Activated gamma-delta T cell treated with anti-CD3 and anti-CD28 coated beads, Interleukin-2, amount 50 U/mL, for 16 hours (primary cell): ENCODE measurements around the gene VPS8.

ENCODE experiments used
- DNase-seq: peaks from one replicate; pipeline ENCODE4 v3.0.0-alpha.2; 2020; ENCODE audit warnings: low read depth

The VPS8 gene

DNA sequence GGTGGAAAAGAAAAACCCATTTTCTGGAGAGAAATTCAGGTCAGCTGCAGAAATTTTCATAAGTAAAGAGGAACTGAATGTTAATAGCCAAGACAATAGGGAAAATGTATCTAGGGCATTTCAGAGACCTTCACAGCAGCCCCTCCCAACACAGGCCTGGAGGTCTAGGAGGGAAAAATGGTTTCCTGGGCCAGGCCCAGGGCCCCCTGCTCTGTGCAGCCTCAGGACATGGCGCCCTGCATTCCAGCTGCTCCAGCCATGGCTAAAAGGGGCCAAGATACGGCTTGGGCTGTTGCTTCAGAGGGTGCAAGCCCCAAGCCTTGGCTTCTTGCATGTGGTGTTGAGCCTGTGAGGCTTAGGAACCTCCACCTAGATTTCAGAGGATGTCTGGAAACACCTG lies 248.7 kb downstream of the VPS8 start:
- DNase-seq: no peak

DNA sequence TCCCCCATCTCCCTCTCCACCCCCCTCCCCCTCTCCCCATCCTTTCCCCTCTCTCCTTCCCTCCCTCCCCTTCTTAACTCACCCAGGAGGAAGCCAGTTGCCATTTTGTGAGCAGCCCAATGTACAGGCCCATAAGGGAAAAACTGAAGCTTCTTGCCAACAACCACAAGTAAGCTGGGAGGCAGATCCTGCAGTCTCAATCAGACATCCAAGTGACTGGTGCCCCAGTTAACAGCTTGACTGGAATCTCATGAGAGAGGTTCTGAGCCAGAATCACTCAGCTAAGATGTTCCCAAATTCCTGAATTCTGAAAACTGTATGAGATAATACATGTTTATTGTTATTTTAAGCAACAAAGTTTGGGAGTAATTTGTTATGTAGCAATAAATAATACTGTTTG lies 250.2 kb downstream of the VPS8 start:
- no peak for DNase-seq

DNA sequence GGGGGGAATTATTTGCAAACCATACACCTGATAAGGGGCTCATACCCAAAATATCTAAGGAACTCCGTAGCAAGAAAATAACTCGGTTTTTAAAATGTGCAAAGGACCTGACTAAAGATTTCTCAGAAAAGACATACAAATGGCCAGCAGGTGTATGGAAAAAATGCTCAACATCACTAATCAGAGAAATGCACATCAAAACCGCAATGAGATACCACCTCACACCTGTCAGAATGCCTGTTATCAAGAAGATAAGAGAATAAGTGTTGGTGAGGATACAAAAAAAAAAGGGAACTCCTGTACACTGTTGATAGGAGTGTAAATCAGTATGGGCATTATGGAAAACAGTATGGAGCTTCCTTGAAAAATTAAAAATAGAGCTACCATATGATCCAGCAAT lies 251.5 kb downstream of the VPS8 start:
- no peak for DNase-seq

DNA sequence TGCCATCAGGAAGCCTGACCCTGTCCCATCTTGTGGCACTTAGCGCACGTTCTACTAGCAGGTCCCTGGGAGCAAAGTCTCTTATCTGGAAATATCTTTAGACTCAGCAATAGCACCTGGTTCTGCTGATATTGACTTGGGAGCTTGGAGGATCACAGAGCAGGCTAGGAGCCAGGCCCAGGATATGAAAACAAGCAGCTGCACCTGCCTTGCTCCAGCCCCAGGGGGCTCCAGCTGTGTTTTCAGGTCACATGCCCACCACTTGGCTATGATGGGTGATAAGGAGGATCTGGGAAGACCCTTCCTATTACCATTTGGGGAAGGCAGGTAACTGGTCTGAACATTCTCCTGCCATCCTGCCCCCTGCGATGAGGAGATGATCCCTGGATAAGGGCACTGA lies 253.1 kb downstream of the VPS8 start:
- DNase-seq: no peak

DNA sequence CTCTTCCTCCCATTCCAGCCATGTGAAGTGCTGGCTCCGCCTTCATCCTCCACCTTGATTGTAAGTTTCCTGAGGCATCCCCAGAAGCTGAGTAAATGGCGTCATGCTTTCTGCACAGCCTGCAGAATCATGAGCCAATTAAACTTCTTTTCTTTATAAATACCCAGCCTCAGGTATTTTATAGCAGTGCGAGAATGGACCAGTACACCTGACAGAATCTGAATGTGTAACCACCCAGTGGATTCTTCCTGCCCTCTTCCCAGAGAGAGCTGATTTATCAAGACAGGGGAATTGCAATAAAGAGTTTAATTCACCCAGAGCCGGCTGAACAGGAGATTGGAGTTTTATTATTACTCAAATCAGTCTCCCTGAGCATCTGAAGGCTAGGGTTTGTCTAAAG lies 254.3 kb downstream of the VPS8 start:
- DNase-seq: no peak

DNA sequence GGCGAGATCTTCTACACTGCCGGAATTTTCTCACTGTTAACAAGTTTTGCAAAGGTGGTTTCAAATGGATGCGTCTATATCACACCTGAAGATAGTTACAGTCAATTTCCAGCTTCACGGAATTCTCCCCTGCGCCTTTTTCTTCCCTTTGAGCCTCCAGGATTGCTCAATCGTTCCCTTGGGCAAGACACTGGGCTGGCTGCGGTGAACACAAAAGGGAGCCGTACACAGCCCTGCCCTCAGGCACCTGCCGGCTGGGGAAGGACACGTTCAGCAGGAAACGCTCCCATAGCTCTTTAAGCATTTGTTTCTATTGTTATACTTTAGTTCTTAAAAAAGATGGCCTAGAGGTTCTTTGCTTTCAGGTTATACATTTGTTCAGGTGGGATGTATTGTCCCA lies 255.2 kb downstream of the VPS8 start:
- no peak for DNase-seq

DNA sequence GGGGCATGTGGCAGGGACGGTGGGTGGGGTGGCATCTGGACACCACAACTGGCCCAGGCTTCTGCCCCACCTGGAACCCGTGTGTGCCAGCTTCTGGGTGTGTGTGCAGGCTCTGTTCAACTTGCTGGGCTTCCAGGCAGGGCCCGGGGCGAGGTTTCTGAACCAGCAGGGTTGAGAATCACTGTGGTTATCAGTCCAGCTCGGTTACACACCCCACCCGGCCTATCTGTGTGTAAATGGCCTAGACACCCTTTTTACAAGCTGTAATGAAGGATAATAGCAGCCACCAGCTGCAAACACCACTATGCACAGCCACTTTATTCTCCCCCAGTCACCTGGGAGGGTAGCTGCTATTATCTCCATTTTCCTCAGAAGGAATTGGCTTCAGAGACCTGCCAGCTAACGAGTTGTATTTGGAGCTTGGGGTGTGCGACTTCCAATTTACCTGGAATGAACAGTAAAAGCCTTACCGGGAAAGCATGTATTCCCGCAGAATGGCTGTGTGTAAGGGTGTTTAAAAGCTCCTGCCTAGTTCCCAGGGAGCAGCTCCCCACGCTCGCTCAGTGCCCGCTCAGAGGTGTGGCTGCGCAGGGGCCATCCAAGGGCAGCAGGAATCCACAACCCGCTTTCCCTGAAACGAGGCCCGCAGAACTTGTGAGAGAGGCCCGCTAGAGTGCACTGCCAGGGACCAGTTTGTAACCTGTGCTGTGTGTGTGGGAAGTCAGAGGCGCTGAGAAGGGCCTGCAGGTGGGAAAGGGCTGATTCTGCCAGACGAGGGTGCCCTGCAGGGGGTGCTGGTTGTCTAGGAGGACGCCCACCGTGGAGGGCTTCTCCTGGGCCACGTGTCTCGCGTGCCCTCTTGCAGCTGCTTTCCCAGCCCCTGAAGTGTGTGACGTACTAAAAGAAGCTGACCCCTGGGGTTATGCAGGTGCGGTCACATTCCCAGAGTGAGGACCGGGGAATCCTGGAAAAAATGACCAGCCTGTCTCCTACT lies 257.4 kb downstream of the VPS8 start:
- no peak for DNase-seq

DNA sequence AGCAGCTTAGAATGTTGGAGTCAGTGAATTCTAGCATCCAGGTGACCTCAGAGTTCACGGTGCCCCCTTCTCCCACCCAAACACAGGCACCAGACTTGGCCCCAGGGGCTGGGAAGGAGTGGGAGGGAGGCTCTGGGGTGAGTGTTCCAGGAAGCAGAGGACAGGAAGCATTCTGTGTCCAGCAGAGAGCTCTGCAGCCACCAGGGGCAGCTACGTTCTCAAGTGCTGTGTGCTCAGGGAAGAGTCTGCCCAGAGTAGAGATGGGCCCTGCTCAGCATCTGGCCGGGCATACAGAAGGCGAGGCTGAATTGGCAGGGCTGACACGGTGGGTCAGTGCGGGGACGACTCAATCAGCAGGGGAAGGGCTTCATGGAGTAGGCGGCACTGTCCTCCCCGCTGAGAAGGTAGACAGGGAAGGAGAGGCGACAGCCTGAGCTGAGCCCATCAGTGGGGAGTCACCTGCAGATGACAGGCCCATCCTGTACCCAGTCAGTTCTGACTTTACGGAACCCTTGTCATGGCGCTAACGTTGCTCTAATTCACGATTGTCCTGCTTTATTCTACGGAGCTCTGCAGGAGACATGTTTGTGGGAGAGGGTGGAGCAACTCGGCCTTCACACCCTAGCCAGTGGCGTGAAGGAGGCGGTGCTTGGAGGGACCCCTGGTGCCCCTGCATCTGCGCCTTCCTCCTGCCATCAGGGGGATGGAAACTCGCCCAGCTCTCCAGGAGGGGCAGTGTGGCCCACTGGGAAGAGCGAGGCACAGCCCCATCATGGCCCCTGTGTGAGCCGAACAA lies 258.7 kb downstream of the VPS8 start:
- DNase-seq: no peak

DNA sequence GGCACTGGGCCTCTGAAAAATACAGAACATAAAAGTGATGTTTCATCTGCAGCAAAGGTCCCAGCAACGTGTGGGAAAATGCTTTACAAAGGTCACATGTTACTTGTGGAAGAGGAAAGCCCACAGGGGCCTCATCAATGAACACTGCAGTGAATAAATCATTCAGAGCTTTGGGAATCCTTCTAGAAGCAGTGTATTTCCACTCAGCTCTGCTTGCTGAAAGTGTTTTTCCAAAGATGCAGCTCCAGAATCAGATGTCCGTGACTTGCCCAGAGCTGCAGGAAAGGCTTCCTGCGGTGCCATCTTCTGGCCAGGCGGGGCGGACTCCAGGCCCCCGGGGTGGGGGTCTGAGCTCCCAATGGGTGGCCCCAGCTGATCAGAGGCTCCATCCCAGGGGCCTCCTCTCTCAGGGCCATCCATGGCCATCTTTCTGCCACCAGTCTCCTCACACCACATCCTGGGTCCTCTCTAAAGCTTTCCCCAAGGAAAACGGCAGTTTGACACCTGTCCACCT lies 259.4 kb downstream of the VPS8 start:
- no peak for DNase-seq

DNA sequence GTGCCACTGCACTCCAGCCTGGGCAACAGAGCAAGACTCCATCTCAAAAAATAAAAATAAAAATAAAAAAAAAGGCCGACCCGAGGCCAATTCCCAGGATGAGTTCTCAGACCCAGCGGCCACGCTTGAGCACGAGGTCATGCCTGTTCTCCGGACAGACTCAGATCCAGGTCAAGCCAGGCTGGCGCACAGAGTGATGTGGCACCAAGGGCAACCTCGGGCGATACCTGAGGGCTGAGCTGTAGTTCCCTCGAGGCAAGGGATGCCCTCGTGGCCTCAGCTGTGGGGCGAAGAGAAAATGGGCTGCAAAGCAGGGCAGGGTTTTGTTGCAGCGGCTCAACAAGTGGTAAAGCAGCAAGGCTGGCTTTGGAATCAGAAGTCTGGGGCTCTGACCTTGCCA lies 263.6 kb downstream of the VPS8 start:
- no peak for DNase-seq

DNA sequence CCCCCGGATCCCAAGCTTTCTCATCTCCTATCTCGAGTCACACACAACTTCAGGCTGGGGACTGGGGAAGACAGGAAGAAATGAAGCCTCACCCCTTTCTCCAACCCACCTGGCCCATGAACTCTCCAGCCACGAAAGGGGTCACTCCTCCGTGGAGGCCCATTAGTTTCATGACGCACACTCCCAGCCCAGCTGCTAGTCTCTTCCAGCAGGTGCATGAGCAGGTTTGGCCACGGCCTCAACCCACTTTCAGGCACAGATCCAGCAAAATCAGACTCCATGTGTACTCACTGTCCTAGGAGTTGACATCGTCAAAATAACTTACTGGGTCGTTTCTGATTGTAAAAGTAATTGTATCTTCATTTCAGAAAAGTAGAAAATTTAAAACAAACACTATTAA lies 264.3 kb downstream of the VPS8 start:
- DNase-seq: no peak

DNA sequence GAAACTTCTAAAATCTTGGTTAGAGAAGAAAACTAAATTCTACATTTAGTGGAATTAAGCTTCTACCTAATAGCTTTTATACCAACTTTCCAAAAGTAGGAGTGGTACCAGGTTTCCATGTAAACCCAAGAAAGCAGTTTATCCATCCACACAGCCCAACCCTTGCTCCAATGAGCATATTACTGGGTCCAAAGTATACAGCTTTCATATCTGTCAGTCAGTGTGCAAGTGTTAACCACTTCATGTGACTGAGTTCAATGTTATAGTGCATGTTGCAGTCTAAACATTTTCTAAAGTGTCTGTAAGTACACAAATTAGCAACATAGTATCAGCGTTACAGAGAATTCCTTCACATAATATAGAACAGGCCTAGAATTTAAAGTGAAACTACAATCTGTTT lies 267.7 kb downstream of the VPS8 start:
- no peak for DNase-seq

DNA sequence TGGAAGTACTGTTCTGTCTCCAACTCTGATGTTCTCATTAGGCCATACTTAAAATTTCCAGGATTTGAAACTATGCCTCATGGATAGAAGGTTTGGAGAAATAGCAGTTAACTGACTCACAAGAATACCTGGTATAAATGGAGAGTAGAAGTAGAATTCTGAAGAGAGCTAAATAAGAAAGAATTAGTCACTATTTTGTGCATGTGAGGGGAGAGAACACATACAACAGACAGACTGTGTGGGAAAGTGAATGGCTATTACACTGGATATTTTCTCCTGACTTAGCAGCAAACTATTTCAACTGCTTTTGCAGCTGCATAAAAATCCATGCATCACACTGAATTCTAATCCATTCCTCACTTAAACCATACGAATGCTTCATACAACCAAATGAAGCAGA lies 269.6 kb downstream of the VPS8 start:
- DNase-seq: no peak

DNA sequence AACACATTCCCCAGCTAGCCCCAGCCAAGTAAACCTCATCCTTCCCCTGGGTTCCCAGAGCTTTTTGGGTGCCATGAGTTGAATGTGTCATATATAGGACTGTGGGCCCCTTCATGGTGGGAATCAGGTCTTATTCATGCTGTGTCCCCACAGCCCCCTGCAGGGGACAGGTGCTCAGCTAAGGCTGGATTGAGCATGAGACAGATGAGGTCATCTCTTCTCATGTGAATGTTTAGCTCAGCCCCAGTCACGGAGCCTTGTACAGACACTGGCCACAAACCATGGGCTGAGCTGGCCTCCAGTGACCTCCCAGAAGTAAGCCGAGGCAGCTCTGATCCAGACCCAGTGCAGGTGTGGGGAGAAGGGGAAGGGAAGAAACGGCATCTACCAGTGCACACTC lies 270.2 kb downstream of the VPS8 start:
- no peak for DNase-seq

DNA sequence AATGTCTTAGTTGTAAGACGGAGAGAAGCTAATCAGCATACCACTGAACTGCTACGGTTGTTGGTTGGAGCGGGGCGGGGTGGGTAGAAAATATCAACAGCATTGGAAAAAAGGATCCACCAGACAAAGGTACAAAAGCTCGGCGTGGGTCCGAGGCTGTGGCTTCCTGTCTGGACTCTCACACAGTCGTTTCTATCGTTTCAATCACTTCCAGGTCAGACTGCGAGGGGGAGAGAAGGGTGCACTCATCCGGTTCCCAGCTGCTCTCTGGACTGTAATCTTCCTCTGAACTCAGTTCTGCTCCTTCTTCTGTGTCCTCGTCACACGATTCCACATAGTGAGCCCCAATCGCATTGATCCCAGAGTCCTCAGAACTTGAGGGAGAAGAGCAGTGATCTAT lies 270.9 kb downstream of the VPS8 start:
- no peak for DNase-seq

DNA sequence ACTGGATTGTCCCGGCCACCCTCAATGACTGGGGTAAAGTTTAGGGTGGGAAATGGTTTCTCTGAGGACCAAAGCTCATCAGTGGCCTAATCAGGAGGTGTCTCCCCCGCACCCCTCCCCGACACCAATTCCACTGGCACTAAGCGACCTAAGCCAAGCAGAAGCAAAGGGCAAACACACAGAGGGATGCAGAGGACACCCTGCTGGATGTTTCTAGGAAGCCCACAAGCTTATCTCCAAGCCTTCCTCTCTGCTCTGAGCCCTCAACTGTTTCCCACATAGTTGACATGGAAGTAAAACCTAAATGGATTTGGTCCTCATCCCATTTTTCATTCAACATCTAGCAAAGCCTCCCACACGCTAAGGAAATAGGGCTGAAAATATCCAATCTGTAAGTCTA lies 272.4 kb downstream of the VPS8 start:
- no peak for DNase-seq

DNA sequence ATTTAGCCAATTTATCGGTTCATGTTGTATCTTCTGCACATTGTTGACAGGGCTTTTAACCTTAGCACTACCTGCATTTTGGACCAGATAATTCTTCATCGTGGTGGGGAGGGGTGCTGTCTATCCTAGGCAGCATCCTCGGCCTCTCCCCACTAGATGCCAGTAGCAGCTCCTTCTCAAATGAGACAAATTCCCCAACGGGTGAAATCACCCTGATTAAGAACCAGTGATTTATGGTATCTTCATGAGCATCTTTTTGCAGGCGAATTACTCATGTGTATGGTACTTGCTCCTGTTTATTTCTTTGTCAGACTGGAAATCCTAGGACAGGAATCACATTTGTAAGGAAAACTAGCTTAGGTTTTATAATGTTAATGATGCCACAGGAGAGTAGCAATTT lies 272.9 kb downstream of the VPS8 start:
- no peak for DNase-seq

DNA sequence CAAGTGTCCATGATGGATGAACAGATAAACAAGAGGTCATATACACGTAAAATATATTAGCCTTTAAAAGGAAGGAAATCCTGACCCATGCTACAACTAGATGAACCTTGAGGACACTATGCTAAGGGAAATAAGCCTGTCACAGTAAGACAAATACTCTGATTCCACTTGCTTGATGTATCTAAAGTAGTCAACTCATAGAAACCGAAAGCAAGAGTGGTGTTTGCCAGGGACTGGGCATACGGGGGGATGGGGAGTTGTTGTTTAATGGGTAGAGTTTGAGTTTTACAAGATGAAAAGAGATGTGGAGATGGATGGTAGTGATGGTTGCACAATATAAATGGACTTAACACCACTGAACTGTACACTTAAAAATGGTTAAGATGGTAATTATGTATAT lies 275.5 kb downstream of the VPS8 start:
- DNase-seq: no peak

DNA sequence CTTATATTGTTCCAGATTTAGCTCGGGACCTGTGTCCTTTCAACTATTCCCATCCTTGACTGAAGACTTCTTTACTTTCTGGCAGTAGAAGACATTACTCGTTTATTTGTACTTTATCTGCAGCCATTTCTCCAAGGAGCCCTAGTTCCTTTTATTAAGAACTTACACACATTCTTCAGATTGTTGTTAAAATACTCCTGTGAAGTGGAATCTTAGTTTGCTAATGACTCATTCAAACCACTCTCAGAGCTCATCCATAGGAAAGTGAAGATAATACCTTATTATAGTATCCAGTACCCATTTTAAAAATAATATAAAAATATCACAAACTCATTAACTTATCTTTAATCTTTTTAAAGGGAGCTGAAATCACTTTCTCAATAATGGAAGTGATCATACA lies 277.4 kb downstream of the VPS8 start:
- no peak for DNase-seq

DNA sequence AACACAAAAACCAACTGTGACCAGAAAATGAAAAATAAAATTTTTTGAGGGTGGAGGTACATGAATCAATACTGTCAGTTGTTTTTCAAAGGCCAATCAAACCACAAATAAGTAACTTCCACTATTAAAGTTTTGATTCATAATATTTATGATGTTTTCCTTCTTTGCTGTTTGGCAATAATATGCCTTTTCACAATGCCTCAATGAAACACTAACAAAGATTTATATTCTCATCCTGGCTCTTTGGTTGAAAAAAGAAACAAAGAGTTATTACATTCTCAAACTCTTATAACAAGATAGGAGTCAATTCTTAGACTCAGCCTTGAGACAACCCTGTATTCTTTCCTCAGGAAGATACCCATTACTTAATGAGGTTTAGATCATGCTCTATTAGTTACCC lies 277.8 kb downstream of the VPS8 start:
- DNase-seq: no peak

DNA sequence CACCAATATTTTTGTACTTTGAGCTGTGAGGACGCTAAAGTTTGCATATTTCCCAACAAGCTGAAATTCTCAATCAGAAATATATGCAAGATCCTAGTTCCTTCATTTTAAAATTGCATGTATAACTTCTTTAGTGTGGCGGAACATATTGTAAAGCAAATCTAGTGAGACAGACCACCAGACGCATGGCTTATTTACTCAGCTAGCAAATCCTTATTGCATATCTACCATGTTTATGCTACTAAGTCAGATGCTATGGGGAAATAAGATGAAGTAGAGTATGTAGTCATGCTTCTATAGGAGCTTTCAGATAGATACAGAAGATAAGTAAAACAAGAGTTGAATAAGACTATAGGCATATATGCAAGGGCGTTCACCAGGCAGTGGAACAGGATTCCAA lies 278.8 kb downstream of the VPS8 start:
- no peak for DNase-seq

DNA sequence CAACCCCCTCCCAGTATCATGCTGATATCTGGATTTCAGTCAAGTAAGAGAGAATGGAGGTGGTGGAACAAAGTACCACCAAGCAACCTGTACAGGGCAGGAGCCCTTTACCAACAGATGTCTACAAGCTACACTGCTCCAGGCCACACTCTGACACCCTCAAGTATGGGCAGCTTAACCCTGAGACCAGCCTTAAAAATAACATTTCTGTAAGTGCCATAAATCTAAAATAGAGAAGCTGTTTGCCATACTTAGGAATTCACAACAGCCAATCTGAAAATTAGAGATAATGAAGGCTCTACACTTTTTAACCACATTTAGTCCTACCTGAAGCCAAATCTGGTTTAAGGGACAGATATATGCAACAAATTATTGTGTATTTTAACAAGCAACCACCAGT lies 281.1 kb downstream of the VPS8 start:
- DNase-seq: no peak

DNA sequence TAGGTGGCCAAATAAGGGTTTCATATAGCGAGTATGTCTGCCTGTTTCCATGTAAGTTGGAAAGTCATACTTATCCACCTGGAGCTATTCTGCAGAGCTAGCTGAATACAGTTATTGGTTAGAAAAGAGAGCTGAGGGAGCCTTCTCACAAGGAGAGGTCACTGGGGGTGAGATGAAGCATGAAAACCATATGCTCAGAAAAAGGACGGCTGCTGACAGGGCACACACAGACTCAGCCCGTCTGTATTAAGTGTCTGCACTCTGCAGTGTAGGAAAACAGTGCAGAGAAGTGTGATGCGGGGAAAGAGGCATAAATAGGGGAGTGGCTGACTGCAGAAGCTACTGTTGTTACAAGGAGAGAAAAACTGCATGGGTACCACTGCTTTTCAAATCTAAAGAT lies 282.7 kb downstream of the VPS8 start:
- no peak for DNase-seq
